Left lung (tissue), 10 donors: ENCODE results near the gene GRM6. TPM values are rescaled to one million over a fixed set of nuclear protein-coding genes. Genes with fewer than 3 reads are reported as not detected.

ENCODE experiments used
- ATAC-seq: fragments of 200-7000 bp; cut with Tn5 transposase; one replicate; pipeline ENCODE4 v1.9.1; 2020; ENCODE audit warnings: moderate library complexity
- DNase-seq, 4 donors: peaks; one replicate each; pipeline ENCODE4 v3.0.0-alpha.2; 2013 to 2020
- H3K27ac ChIP-seq, 2 donors: fragments of 200-600 bp; sonication (generic) in 1 of 2; one replicate each; pipeline versions ENCODE4 v1.5.0 to v1.8.0; 2020 to 2021
- H3K27me3 ChIP-seq, 2 donors: fragments of 200-600 bp; sonication (generic) in 1 of 2; one replicate each; pipeline versions ENCODE4 v1.5.0 to v1.8.0; 2020 to 2021
- H3K36me3 ChIP-seq, 2 donors: fragments of 200-600 bp; sonication (generic) in 1 of 2; one replicate each; pipeline versions ENCODE4 v1.5.0 to v1.8.0; 2020 to 2021
- H3K4me1 ChIP-seq, 2 donors: fragments of 200-600 bp; one replicate each; pipeline ENCODE4 v1.8.0; 2021
- H3K4me3 ChIP-seq, 2 donors: fragments of 200-600 bp; sonication (generic) in 1 of 2; one replicate each; pipeline versions ENCODE4 v1.5.0 to v1.8.0; 2020 to 2021; ENCODE audit warnings: mild to moderate bottlenecking in 1 of 2
- H3K9me3 ChIP-seq, 2 donors: fragments of 200-600 bp; sonication (generic) in 1 of 2; one replicate each; pipeline versions ENCODE4 v1.5.0 to v1.8.0; 2020 to 2021
- intact Hi-C, 2 donors: fragments of 100-400 bp; cut with DNase I; formaldehyde crosslinking; loops; one replicate each; pipeline versions ENCODE4 v1.11.2 to v1.14.2; 2022
- polyA plus RNA-seq, 6 donors: library from polyadenylated mRNA; unstranded; fragments of 120-200 nt; gene quantifications; one replicate each; pipeline ENCODE4 v1.2.1, GENCODE V29; 2013; ENCODE audit not compliant: insufficient read length in 6 of 6
- total RNA-seq, 2 donors: library from RNA; stranded (reverse); fragmentation: NEBNext Ultra II Directional; extraction: Animal tissue kit (Norgen Biotek cat#: 25700); gene quantifications; one replicate each; pipeline ENCODE4 v1.2.1, GENCODE V29; 2021
- TF ChIP-seq, protein P1 (sequence below), 2 donors: fragments of 200-600 bp; sonication (generic) in 1 of 2; IDR thresholded peaks; one replicate each; pipeline versions ENCODE4 v1.5.0 to v1.8.0; 2021; ENCODE audit warnings: antibody characterized with exemption in 2 of 2
- donor health status: DM: no; HTN: yes; CAD: no.
- donor health status: DM: no; HTN: no; CAD: no.

GRM6 gene
- total and polyA plus RNA-seq, 8 donors = 1.4 to 2.5 (median 1.7) TPM; not detected in 2

DNA sequence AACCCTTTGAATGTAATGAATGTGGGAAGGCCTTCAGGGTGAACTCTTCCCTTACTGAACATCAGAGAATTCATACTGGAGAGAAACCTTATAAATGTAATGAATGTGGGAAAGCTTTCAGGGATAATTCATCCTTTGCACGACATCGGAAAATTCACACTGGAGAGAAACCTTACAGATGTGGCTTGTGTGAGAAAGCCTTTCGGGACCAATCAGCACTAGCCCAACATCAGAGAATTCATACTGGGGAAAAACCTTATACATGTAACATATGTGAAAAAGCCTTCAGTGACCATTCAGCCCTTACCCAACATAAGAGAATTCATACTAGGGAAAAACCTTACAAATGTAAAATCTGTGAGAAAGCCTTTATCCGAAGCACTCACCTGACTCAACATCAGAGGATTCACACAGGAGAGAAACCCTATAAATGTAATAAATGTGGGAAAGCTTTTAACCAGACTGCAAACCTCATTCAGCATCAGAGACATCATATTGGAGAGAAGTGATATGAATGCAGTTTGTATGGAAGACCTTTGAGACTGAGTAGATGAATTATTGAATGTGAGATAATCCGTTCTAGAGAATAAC, 29.6 kb downstream of the GRM6 start:
- DNase-seq (no peak), ATAC-seq (no peak)
- TF ChIP-seq, protein P1, sequence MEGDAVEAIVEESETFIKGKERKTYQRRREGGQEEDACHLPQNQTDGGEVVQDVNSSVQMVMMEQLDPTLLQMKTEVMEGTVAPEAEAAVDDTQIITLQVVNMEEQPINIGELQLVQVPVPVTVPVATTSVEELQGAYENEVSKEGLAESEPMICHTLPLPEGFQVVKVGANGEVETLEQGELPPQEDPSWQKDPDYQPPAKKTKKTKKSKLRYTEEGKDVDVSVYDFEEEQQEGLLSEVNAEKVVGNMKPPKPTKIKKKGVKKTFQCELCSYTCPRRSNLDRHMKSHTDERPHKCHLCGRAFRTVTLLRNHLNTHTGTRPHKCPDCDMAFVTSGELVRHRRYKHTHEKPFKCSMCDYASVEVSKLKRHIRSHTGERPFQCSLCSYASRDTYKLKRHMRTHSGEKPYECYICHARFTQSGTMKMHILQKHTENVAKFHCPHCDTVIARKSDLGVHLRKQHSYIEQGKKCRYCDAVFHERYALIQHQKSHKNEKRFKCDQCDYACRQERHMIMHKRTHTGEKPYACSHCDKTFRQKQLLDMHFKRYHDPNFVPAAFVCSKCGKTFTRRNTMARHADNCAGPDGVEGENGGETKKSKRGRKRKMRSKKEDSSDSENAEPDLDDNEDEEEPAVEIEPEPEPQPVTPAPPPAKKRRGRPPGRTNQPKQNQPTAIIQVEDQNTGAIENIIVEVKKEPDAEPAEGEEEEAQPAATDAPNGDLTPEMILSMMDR (IDR thresholded peaks at IDR 0.05) = no peak
- H3K27ac ChIP-seq = no peak overlapping the region
- H3K4me1 ChIP-seq = no peaks in the 10 kb centered on the region
- intact Hi-C loops = no loop called here
- peaks cover 20 to 100% of the 10 kb centered on the region in 2 donors for H3K9me3 ChIP-seq
- H3K4me3 ChIP-seq = no peak overlapping the region
- no peaks in the 10 kb centered on the region for H3K27me3 ChIP-seq
- H3K36me3 ChIP-seq = peaks cover 0 to 62% of the 10 kb centered on the region in 2 donors

DNA sequence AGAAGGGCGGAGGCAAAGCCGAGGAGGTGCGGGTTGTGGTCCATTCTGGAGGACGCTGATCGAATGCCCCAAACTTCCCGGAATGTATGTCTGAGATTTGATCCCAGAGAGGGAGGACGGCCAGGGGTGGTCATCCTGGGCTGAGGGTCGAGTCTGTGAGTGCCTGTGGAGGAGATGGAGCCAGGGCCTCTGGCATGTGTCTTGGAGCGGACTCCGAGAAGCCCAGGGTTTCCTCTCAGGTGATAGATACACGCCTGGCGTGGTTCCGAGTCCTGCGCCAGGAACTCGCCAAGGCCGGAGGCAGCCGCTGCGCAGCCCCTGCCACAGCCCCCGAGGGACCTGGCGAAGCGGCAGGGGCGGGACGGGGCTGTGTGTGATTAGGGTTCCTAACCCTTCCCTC, 53.8 kb downstream of the GRM6 start:
- H3K36me3 ChIP-seq = peaks cover 0 to 7% of the 10 kb centered on the region in 2 donors
- DNase-seq (peak in 1 of 4 donors; percentile 35), ATAC-seq (peak; percentile 43)
- H3K9me3 ChIP-seq = peaks cover 0 to 93% of the 10 kb centered on the region in 2 donors
- H3K4me1 ChIP-seq = no peaks in the 10 kb centered on the region
- H3K27ac ChIP-seq = peak overlapping the region; percentile 62 to 68
- H3K27me3 ChIP-seq = peaks cover 0 to 21% of the 10 kb centered on the region in 2 donors
- TF ChIP-seq, protein P1 (IDR thresholded peaks at IDR 0.05) = no peak
- H3K4me3 ChIP-seq = peak overlapping the region; percentile 42 to 55
- intact Hi-C loops = no loop called here

DNA sequence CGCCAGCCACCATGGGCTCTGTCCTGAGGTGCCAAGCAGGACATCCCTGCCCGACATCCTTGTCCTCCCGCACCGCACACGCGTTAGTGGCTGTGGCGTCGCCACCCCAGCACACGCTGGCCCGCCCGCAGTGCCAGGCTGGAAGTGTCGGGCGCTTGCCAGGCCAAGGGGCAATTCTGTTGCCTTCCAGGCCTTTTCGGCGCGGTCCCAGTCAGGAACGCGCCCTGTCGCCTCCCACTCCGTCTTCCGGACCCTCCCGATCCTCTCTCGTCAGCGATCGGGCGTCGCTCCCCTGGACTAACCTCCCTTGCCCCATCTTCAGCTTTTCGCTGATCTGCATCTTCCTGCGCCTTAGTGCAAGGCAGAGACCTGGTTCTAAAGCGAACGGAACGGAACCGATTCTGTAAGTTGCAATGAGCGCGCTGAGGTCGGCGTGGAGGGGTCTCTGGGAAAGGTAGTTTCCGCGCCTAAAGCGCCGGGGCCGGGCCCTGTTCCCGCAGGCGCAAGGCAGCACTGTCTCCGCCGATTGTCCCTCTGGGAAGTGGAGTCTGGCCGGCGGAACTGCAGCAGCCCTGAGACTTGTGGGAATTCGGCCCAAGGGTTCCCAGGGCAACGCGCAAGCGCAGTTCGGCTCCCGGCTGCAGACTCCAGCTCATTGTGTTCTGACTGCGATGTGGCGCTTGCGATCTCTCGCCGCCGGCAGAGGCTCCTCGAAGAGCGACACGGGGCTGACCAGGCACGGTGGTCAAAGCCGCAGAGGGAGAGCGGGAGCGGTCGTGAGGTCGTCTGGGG, 54.4 kb downstream of the GRM6 start, which contains the start of gene ZNF454:
TSS of gene ZNF454 (plus strand) at position 630 of the 792 bp plus-strand sequence. CDS start 1,594 bp downstream, outside the sequence.
- intact Hi-C loops = no loop called here
- peak; percentile 98 for ATAC-seq
- TF ChIP-seq, protein P1 (IDR thresholded peaks at IDR 0.05) = no peak
- Histone ChIP-seq H3K27ac (peak within 1 kb of the TSS; percentile 62 to 68), H3K36me3 (peaks cover 0 to under 1% of the 10 kb centered on the region in 2 donors), H3K4me3 (peak within 1 kb of the TSS; percentile 42 to 55), H3K27me3 (peaks cover 0 to 21% of the 10 kb centered on the region in 2 donors), H3K4me1 (no peaks in the 10 kb centered on the region), H3K9me3 (peaks cover 0 to 93% of the 10 kb centered on the region in 2 donors)
- peak; percentile 87 to 98 (median 94) for DNase-seq

DNA sequence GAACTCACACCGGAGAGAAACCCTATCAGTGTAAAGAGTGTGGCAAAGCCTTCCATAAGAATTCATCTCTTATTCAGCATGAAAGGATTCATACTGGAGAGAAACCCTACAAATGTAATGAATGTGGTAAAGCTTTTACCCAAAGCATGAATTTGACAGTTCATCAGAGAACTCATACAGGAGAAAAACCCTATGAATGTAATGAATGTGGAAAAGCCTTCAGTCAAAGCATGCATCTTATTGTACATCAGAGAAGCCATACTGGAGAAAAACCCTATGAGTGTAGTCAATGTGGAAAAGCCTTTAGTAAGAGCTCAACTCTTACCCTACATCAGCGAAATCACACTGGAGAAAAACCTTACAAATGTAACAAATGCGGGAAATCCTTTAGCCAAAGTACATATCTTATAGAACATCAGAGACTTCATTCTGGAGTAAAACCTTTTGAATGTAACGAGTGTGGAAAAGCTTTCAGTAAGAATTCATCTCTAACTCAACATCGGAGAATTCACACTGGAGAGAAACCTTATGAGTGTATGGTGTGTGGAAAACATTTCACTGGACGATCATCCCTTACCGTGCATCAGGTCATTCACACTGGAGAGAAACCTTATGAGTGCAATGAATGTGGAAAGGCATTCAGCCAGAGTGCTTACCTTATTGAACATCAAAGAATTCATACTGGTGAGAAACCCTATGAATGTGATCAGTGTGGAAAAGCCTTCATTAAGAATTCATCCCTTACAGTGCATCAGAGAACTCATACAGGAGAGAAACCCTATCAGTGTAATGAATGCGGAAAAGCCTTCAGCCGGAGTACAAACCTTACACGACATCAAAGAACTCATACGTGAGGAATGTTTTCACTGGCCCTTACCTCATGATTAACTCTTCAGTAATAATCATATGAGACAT, 63.0 kb downstream of the GRM6 start:
- peaks cover 19 to 99% of the 10 kb centered on the region in 2 donors for H3K9me3 ChIP-seq
- H3K27ac ChIP-seq = no peak overlapping the region
- H3K4me3 ChIP-seq = no peak overlapping the region
- TF ChIP-seq, protein P1 (IDR thresholded peaks at IDR 0.05) = no peak
- intact Hi-C loops = no loop called here
- H3K36me3 ChIP-seq = peaks cover 0 to 44% of the 10 kb centered on the region in 2 donors
- DNase-seq (no peak), ATAC-seq (no peak)
- no peaks in the 10 kb centered on the region for H3K4me1 ChIP-seq
- H3K27me3 ChIP-seq = no peaks in the 10 kb centered on the region

Other genes starting within 250 kb of the GRM6 start
- 10 to 100 TPM; 13.3 to 15.5 TPM for gene ZNF354B, start 135.4 kb downstream of the GRM6 start, total RNA-seq
- 10 to 100 TPM; 23.1 to 32.9 (median 27.5) TPM for gene ZNF354B, start 135.4 kb downstream of the GRM6 start, polyA plus RNA-seq
- gene ZFP2, start 99.4 kb downstream of the GRM6 start, total RNA-seq = 1 to 10 TPM; 1.2 to 1.8 TPM
- gene ZFP2, start 99.4 kb downstream of the GRM6 start, polyA plus RNA-seq = 1 to 10 TPM; 5.9 to 8.9 (median 6.5) TPM
- gene ZNF454, start 54.1 kb downstream of the GRM6 start, total RNA-seq = 1 to 10 TPM; 3.4 to 4.2 TPM
- gene ZNF454, start 54.1 kb downstream of the GRM6 start, polyA plus RNA-seq = 10 to 100 TPM in 3 of 6 donors, 1 to 10 TPM in 3; 7.7 to 11.0 (median 10.0) TPM
- gene ZNF879, start 28.5 kb upstream of the GRM6 start, total RNA-seq = 1 to 10 TPM; 4.5 to 4.7 TPM
- 1 to 10 TPM; 4.6 to 6.8 (median 5.5) TPM for gene ZNF879, start 28.5 kb upstream of the GRM6 start, polyA plus RNA-seq
- gene ZNF354C, start 65.1 kb upstream of the GRM6 start, total RNA-seq = 1 to 10 TPM; 5.2 to 6.3 TPM
- 10 to 100 TPM; 15.6 to 18.8 (median 16.5) TPM for gene ZNF354C, start 65.1 kb upstream of the GRM6 start, polyA plus RNA-seq